T-cell (primary cell): ENCODE measurements around the gene GUCY2C. TPM values are rescaled to one million over a fixed set of nuclear protein-coding genes. Genes with fewer than 3 reads are reported as not detected.
"Not testable (repeated sequence)": the region's sequence is repeated elsewhere in the genome, so short reads cannot be mapped to it uniquely, and the experiment has no call there.

Source experiments
- ATAC-seq, 4 experiments: fragments of 200-7000 bp in 3 of 4; fragments of 150-1000 bp in 1 of 4; cut with Tn5 transposase; replicated peaks in 1 of 4; 1 replicate in 3 of 4; 2 replicates in 1 of 4; pipeline ENCODE4 v1.10.0; 2021; ENCODE audit warnings: moderate library complexity in 3 of 4, mild to moderate bottlenecking in 2 of 4, moderate number of reproducible peaks in 1 of 4
- CTCF ChIA-PET, 2 donors: fragments of 300-600 bp; sonication (Branson Sonifier 250); formaldehyde crosslinking; loops; one replicate each; lab custom pipeline; 2022; ENCODE audit warnings: antibody characterized with exemption in 2 of 2; lab: Charles Lee
- POLR2A ChIA-PET, 2 donors: fragments of 300-600 bp; sonication (Branson Sonifier 250); formaldehyde crosslinking; loops; one replicate each; lab custom pipeline; 2022; ENCODE audit warnings: antibody characterized with exemption in 2 of 2; lab: Charles Lee
- DNase-seq, 35 experiments: peaks; one replicate each; pipeline versions ENCODE4 v3.0.0 to v3.0.0-alpha.2; 2013 to 2023
- H3K27ac ChIP-seq: one replicate; pipeline ENCODE4 v1.5.1; 2013; ENCODE audit warnings: low read length
- H3K27me3 ChIP-seq, 2 experiments: replicated peaks in 1 of 2; 1 replicate in 1 of 2; 2 replicates in 1 of 2; pipeline versions ENCODE4 v1.6.1 to v1.7.0; 2013; ENCODE audit warnings: low read length in 1 of 2, mixed read lengths in 1 of 2; ENCODE audit not compliant: control insufficient read depth in 2 of 2, insufficient read depth in 2 of 2; ENCODE audit errors: extremely low read depth in 1 of 2
- H3K36me3 ChIP-seq, 2 donors: 1 replicate in 1 of 2; 2 replicates in 1 of 2; pipeline versions ENCODE4 v1.6.1 to v1.7.0; 2013; ENCODE audit warnings: low read length in 1 of 2; ENCODE audit not compliant: control insufficient read depth in 2 of 2, insufficient read depth in 1 of 2; ENCODE audit errors: extremely low read depth in 1 of 2
- H3K4me1 ChIP-seq, 2 experiments: 1 replicate in 1 of 2; 2 replicates in 1 of 2; pipeline versions ENCODE4 v1.6.1 to v1.7.0; 2013; ENCODE audit warnings: low read length in 2 of 2, mixed read lengths in 1 of 2; ENCODE audit not compliant: insufficient read depth in 2 of 2, control insufficient read depth in 1 of 2; ENCODE audit errors: extremely low read depth in 1 of 2
- H3K4me3 ChIP-seq, 2 donors: 1 replicate in 1 of 2; 2 replicates in 1 of 2; pipeline versions ENCODE4 v1.5.1 to v1.7.0; 2013; ENCODE audit warnings: mild to moderate bottlenecking in 2 of 2, low read length in 1 of 2, moderate library complexity in 1 of 2; ENCODE audit not compliant: control insufficient read depth in 1 of 2; ENCODE audit errors: extremely low read depth in 1 of 2
- H3K9me3 ChIP-seq: 2 replicates; pipeline ENCODE4 v1.7.0; 2013
- H3K27ac Mint-ChIP-seq, 2 donors: one replicate each; pipeline ENCODE4 v1.8.0; 2020 to 2021; ENCODE audit warnings: mild to moderate bottlenecking in 2 of 2, mixed read lengths in 2 of 2
- H3K27me3 Mint-ChIP-seq, 2 donors: one replicate each; pipeline ENCODE4 v1.8.0; 2021 to 2022; ENCODE audit warnings: mixed read lengths in 2 of 2
- H3K36me3 Mint-ChIP-seq: one replicate; pipeline ENCODE4 v1.8.0; 2021; ENCODE audit warnings: mixed read lengths
- H3K4me1 Mint-ChIP-seq, 3 donors: one replicate each; pipeline ENCODE4 v1.8.0; 2020 to 2022; ENCODE audit warnings: mixed read lengths in 3 of 3, mild to moderate bottlenecking in 1 of 3
- H3K4me3 Mint-ChIP-seq, 3 donors: one replicate each; pipeline ENCODE4 v1.8.0; 2020 to 2022; ENCODE audit warnings: mild to moderate bottlenecking in 3 of 3, mixed read lengths in 3 of 3, moderate library complexity in 3 of 3
- H3K9me3 Mint-ChIP-seq, 3 donors: one replicate each; pipeline ENCODE4 v1.8.0; 2020 to 2022; ENCODE audit warnings: mixed read lengths in 3 of 3
- WGBS: methylation state at CpG from one replicate; pipeline ENCODE4 v1.1.5; 2013; ENCODE audit warnings: missing lambda C conversion rate; ENCODE audit not compliant: insufficient coverage; 5-methylcytosine and 5-hydroxymethylcytosine counted together
- total RNA-seq, 35 experiments: library from RNA in 6 of 35; stranded (reverse) in 6 of 35; fragments of 120-200 nt in 1 of 35; gene quantifications; one replicate each; pipeline versions ENCODE4 v1.2.1 to v1.2.4 and lab custom pipeline; 2013 to 2026

The GUCY2C gene
- total RNA-seq (under 1 TPM in 1 of 5 donors, not detected in 4; 0.06 TPM), total RNA-seq (lab: John Stamatoyannopoulos, UW) (0 to 0.09 (median 0) reads per million in 29 experiments)
- total RNA-seq (2013) = not detected

GRCh38 chr12:14696265-14696741 lies at the start of gene GUCY2C:
TSS of gene GUCY2C (minus strand) at chr12:14696599. CDS start at chr12:14696448, 151 bp downstream.
- H3K4me1 Mint-ChIP-seq = no peaks in the 10 kb centered on the region
- DNase-seq = no peak
- 80% methylated on average over 8 of the region's 8 CpGs for WGBS
- peaks cover 8 to 10% of the 10 kb centered on the region in 2 donors for H3K27me3 Mint-ChIP-seq
- Histone ChIP-seq H3K9me3 (no peaks in the 10 kb centered on the region), H3K4me1 (no peaks in the 10 kb centered on the region), H3K4me3 (no peak within 1 kb of the TSS), H3K27me3 (peaks cover 0 to 4% of the 10 kb centered on the region in 2 experiments), H3K36me3 (no peaks in the 10 kb centered on the region), H3K27ac (no peak within 1 kb of the TSS)
- ATAC-seq = no peak
- H3K27ac Mint-ChIP-seq = no peak within 1 kb of the TSS
- H3K4me3 Mint-ChIP-seq = no peak within 1 kb of the TSS
- H3K36me3 Mint-ChIP-seq = peaks cover 3% of the 10 kb centered on the region
- POLR2A ChIA-PET = no interaction called here
- H3K9me3 Mint-ChIP-seq = no peaks in the 10 kb centered on the region
- CTCF ChIA-PET = no interaction called here

- ATAC-seq (no peak), DNase-seq (no peak)
- ChIA-PET CTCF (interaction anchor here in 1 of 2 donors (0.6 kb wide), 1 partner anchor 104 kb away, joined by 3 read pairs; no protein-coding TSS in a partner anchor), POLR2A (no interaction called here)
- Histone ChIP-seq H3K4me3 (no peak overlapping the region), H3K27ac (no peak overlapping the region), H3K9me3 (no peaks in the 10 kb centered on the region), H3K4me1 (no peaks in the 10 kb centered on the region), H3K27me3 (no peaks in the 10 kb centered on the region), H3K36me3 (no peaks in the 10 kb centered on the region)
- WGBS = no CpG with 5 or more reads among the region's 1 CpG
- no peak overlapping the region for H3K27ac Mint-ChIP-seq
- H3K4me1 Mint-ChIP-seq = peaks cover 0 to 4% (median 3%) of the 10 kb centered on the region in 3 donors
- H3K36me3 Mint-ChIP-seq = peaks cover 37% of the 10 kb centered on the region
- H3K4me3 Mint-ChIP-seq = no peak overlapping the region
- H3K27me3 Mint-ChIP-seq = no peaks in the 10 kb centered on the region
- H3K9me3 Mint-ChIP-seq = peaks cover 6 to 10% (median 10%) of the 10 kb centered on the region in 3 donors
These were observed 46.7 kb upstream of the GUCY2C start for GRCh38 chr12:14743061-14743460.

- peaks cover 0 to 8% (median 7%) of the 10 kb centered on the region in 3 donors for H3K9me3 Mint-ChIP-seq
These were observed 45.5 kb upstream of the GUCY2C start for GRCh38 chr12:14741942-14742341.

GRCh38 chr12:14741153-14741552 lies 44.8 kb upstream of the GUCY2C start:
- no peak overlapping the region for H3K27ac ChIP-seq
- H3K36me3 ChIP-seq = no peaks in the 10 kb centered on the region
- CTCF ChIA-PET = interaction anchor here in 1 of 2 donors (0.5 kb wide), 1 partner anchor 268 kb away, joined by 5 read pairs; no protein-coding TSS in a partner anchor
- Mint-ChIP-seq H3K4me1 (peaks cover 0 to 3% (median 0%) of the 10 kb centered on the region in 3 donors), H3K9me3 (peaks cover 0 to 8% (median 7%) of the 10 kb centered on the region in 3 donors), H3K36me3 (peaks cover 32% of the 10 kb centered on the region), H3K27ac (no peak overlapping the region), H3K4me3 (no peak overlapping the region), H3K27me3 (no peaks in the 10 kb centered on the region)
- no peak overlapping the region for H3K4me3 ChIP-seq
- ATAC-seq (no peak), DNase-seq (no peak)
- POLR2A ChIA-PET = no interaction called here
- WGBS = 70% methylated on average over 2 of the region's 4 CpGs
- no peaks in the 10 kb centered on the region for H3K4me1 ChIP-seq
- H3K27me3 ChIP-seq = no peaks in the 10 kb centered on the region
- no peaks in the 10 kb centered on the region for H3K9me3 ChIP-seq

More at GRCh38 chr12:14741942-14742341, 45.5 kb upstream of the GUCY2C start:
- Mint-ChIP-seq H3K27me3 (no peaks in the 10 kb centered on the region), H3K36me3 (peaks cover 38% of the 10 kb centered on the region), H3K4me3 (no peak overlapping the region), H3K27ac (no peak overlapping the region), H3K4me1 (peaks cover 0 to 3% (median 0%) of the 10 kb centered on the region in 3 donors)
- DNase-seq = no peak
- no peak overlapping the region for H3K4me3 ChIP-seq
- no CpG with 5 or more reads among the region's 2 CpGs for WGBS
- no peaks in the 10 kb centered on the region for H3K4me1 ChIP-seq
- no peak for ATAC-seq
- H3K27me3 ChIP-seq = no peaks in the 10 kb centered on the region
- ChIA-PET CTCF (no interaction called here), POLR2A (no interaction called here)
- H3K27ac ChIP-seq = no peak overlapping the region
- no peaks in the 10 kb centered on the region for H3K9me3 ChIP-seq
- H3K36me3 ChIP-seq = no peaks in the 10 kb centered on the region

- H3K4me3 Mint-ChIP-seq, H3K9me3 ChIP-seq, H3K4me3 ChIP-seq, H3K27ac Mint-ChIP-seq, ATAC-seq, H3K36me3 Mint-ChIP-seq, DNase-seq, H3K4me1 ChIP-seq, H3K4me1 Mint-ChIP-seq, H3K9me3 Mint-ChIP-seq, CTCF ChIA-PET, H3K27ac ChIP-seq, POLR2A ChIA-PET, H3K27me3 Mint-ChIP-seq, H3K27me3 ChIP-seq, H3K36me3 ChIP-seq: not testable (repeated sequence)
- WGBS = 97% methylated on average over 5 of the region's 16 CpGs
These were observed 40.0 kb upstream of the GUCY2C start for GRCh38 chr12:14736441-14736840.

GRCh38 chr12:14731821-14732220 lies 35.4 kb upstream of the GUCY2C start:
- H3K27ac ChIP-seq = no peak overlapping the region
- peaks cover 0 to 9% of the 10 kb centered on the region in 2 experiments for H3K27me3 ChIP-seq
- H3K4me3 ChIP-seq = no peak overlapping the region
- DNase-seq (no peak), ATAC-seq (no peak)
- peaks cover 16 to 25% of the 10 kb centered on the region in 2 donors for H3K27me3 Mint-ChIP-seq
- no peak overlapping the region for H3K27ac Mint-ChIP-seq
- H3K9me3 Mint-ChIP-seq = peaks cover 0 to 17% (median 6%) of the 10 kb centered on the region in 3 donors
- WGBS = 67% methylated on average over 1 of the region's 6 CpGs
- H3K9me3 ChIP-seq = no peaks in the 10 kb centered on the region
- H3K4me1 Mint-ChIP-seq = no peaks in the 10 kb centered on the region
- peaks cover 3% of the 10 kb centered on the region for H3K36me3 Mint-ChIP-seq
- ChIA-PET POLR2A (no interaction called here), CTCF (no interaction called here)
- no peak overlapping the region for H3K4me3 Mint-ChIP-seq
- H3K36me3 ChIP-seq = no peaks in the 10 kb centered on the region
- H3K4me1 ChIP-seq = no peaks in the 10 kb centered on the region
